HepG2 (cell line): ENCODE measurements around the gene ZNF226. TPM values are rescaled to one million over a fixed set of nuclear protein-coding genes. Genes with fewer than 3 reads are reported as not detected.

Experiments
- ARID2 ChIP-seq: sonication (generic); formaldehyde crosslinking; IDR thresholded peaks from 2 replicates; pipeline ENCODE4 v1.8.1; 2022; ENCODE audit warnings: mild to moderate bottlenecking, missing genetic modification reagents, borderline replicate concordance
- ASH2L ChIP-seq: fragments of 300-600, 200-600 bp; sonication (generic); IDR thresholded peaks from 2 replicates; pipeline ENCODE4 v1.7.0; 2017; ENCODE audit warnings: low read depth, mild to moderate bottlenecking, moderate library complexity, mixed read lengths, low read length; ENCODE audit not compliant: insufficient read length
- CBX1 ChIP-seq: IDR thresholded peaks from one replicate; pipeline ENCODE4 v1.6.1; 2016; ENCODE audit warnings: antibody characterized with exemption, low read depth
- CHD4 ChIP-seq: fragments of 200-600 bp; sonication (generic); IDR thresholded peaks from 2 replicates; pipeline ENCODE4 v1.7.0; 2017; ENCODE audit warnings: mild to moderate bottlenecking, low read length, borderline replicate concordance
- ELF3 ChIP-seq: IDR thresholded peaks from 2 replicates; pipeline ENCODE4 v1.6.1; 2016; ENCODE audit warnings: missing genetic modification reagents, missing compliant biosample characterization
- FOXK2 ChIP-seq: fragments of 450-650 bp; IDR thresholded peaks from 2 replicates; pipeline ENCODE4 v1.6.1; 2016
- HMG20B ChIP-seq: conservative IDR thresholded peaks from 2 replicates; pipeline ENCODE4 v1.6.1; 2016; ENCODE audit warnings: missing genetic modification reagents, missing compliant biosample characterization
- HNRNPK ChIP-seq: fragments of 200-400 bp; formaldehyde crosslinking; IDR thresholded peaks from 2 replicates; pipeline ENCODE4 v1.6.1; 2018; ENCODE audit warnings: low read length, low read depth, moderate library complexity, mild to moderate bottlenecking; ENCODE audit not compliant: poor library complexity, severe bottlenecking
- NR2C2 ChIP-seq: sonication (generic); formaldehyde crosslinking; IDR thresholded peaks from 2 replicates; pipeline ENCODE4 v1.4.0; 2020; ENCODE audit warnings: missing genetic modification reagents, mild to moderate bottlenecking, moderate library complexity, borderline replicate concordance
- PAXIP1 ChIP-seq: sonication (generic); formaldehyde crosslinking; conservative IDR thresholded peaks from 2 replicates; pipeline ENCODE4 v1.4.0; 2020; ENCODE audit warnings: mild to moderate bottlenecking, missing genetic modification reagents, moderate library complexity
- SIN3B ChIP-seq: fragments of 150-350 bp; IDR thresholded peaks from 2 replicates; pipeline ENCODE4 v1.6.1; 2014; ENCODE audit warnings: low read length
- SMAD3 ChIP-seq: sonication (generic); formaldehyde crosslinking; IDR thresholded peaks from 2 replicates; pipeline ENCODE4 v1.4.0; 2020; ENCODE audit warnings: missing genetic modification reagents
- SNAPC2 ChIP-seq: sonication (generic); formaldehyde crosslinking; IDR thresholded peaks from 2 replicates; pipeline ENCODE4 v1.8.1; 2022; ENCODE audit warnings: mild to moderate bottlenecking, missing genetic modification reagents
- SOX6 ChIP-seq, 2 experiments: fragments of 450-650 bp in 1 of 2; sonication (generic) in 1 of 2; formaldehyde crosslinking in 1 of 2; IDR thresholded peaks; 2 replicates each; pipeline versions ENCODE4 v1.4.0 to v1.6.1; 2017 to 2020; ENCODE audit warnings: antibody characterized with exemption in 1 of 2, mild to moderate bottlenecking in 1 of 2, missing genetic modification reagents in 1 of 2
- STAT5B ChIP-seq: sonication (generic); formaldehyde crosslinking; IDR thresholded peaks from 2 replicates; pipeline ENCODE4 v1.4.0; 2020; ENCODE audit warnings: missing genetic modification reagents
- TRIM22 ChIP-seq: fragments of 450-650 bp; IDR thresholded peaks from 2 replicates; pipeline ENCODE4 v1.6.1; 2017
- ZNF263 ChIP-seq: sonication (generic); formaldehyde crosslinking; IDR thresholded peaks from 2 replicates; pipeline ENCODE4 v1.4.0; 2020; ENCODE audit warnings: missing genetic modification reagents
- ZNF367 ChIP-seq: sonication (generic); formaldehyde crosslinking; IDR thresholded peaks from 2 replicates; pipeline ENCODE4 v1.4.0; 2020; ENCODE audit warnings: missing genetic modification reagents, borderline replicate concordance
- ZNF496 ChIP-seq: sonication (generic); formaldehyde crosslinking; IDR thresholded peaks from 2 replicates; pipeline ENCODE4 v1.8.1; 2023; ENCODE audit warnings: mild to moderate bottlenecking, moderate library complexity, missing genetic modification reagents; ENCODE audit not compliant: insufficient replicate concordance
- ZNF567 ChIP-seq: sonication (generic); formaldehyde crosslinking; IDR thresholded peaks from 2 replicates; pipeline ENCODE4 v1.8.1; 2023; ENCODE audit warnings: mild to moderate bottlenecking, missing genetic modification reagents, borderline replicate concordance
- ZNF709 ChIP-seq: sonication (generic); formaldehyde crosslinking; IDR thresholded peaks from 2 replicates; pipeline ENCODE4 v1.5.0; 2020; ENCODE audit warnings: mild to moderate bottlenecking, missing genetic modification reagents
- ZNF782 ChIP-seq: sonication (generic); formaldehyde crosslinking; IDR thresholded peaks from 2 replicates; pipeline ENCODE4 v1.4.0; 2020; ENCODE audit warnings: missing genetic modification reagents, mild to moderate bottlenecking, borderline replicate concordance
- ZNF891 ChIP-seq: sonication (generic); formaldehyde crosslinking; IDR thresholded peaks from 2 replicates; pipeline ENCODE4 v1.5.0; 2020; ENCODE audit warnings: mild to moderate bottlenecking, missing genetic modification reagents
- polyA plus RNA-seq, 8 experiments: library from polyadenylated mRNA; depleted of rRNA in 3 of 8; stranded (reverse) in 7 of 8; unstranded in 1 of 8; fragments of >200 nt; fragmentation: Illumina TruSeq in 4 of 8; extraction: Trizol in 4 of 8; gene quantifications; 2 replicates each; pipeline versions ENCODE4 v1.2.1 to v1.2.3, GENCODE V29; 2011 to 2016; ENCODE audit warnings: low read depth in 4 of 8, missing spikeins in 1 of 8, mixed read lengths in 1 of 8; ENCODE audit not compliant: insufficient read depth in 1 of 8
- total RNA-seq, 5 experiments: library from RNA; depleted of rRNA; stranded (reverse); fragments of >200 nt; fragmentation: Illumina TruSeq; extraction: Trizol; gene quantifications; 2 replicates each; pipeline ENCODE4 v1.2.3, GENCODE V29; 2016; ENCODE audit warnings: low read depth in 1 of 5

ZNF226 gene
- total and polyA plus RNA-seq, 2 of the 13 experiments (the other 11 are each of a cell fraction or from before 2014, with no cell fraction given) = 8.3 to 16.0 TPM

GRCh38 chr19:44141191-44142058 is 23.5 kb upstream of the ZNF226 start, which contains the start of gene ZNF234 (continued):
- no peak for TF ChIP-seq HNRNPK
- peak; percentile 67 for TF ChIP-seq ASH2L
- peak; percentile 46; the same call in 1 of the 2 replicates for TF ChIP-seq SMAD3 (CRISPR knock-in tag)
- 0 out of 2 replicates have a peak, but pooled peaks have one; percentile 29 for TF ChIP-seq SIN3B
- TF ChIP-seq ZNF496 = no peak
- no peak for TF ChIP-seq FOXK2
- no peak for TF ChIP-seq ZNF567 (CRISPR knock-in tag)
- no peak for TF ChIP-seq STAT5B (CRISPR knock-in tag)
- no peak for TF ChIP-seq SOX6 (IDR thresholded peaks at IDR 0.05)
- TF ChIP-seq SOX6 (CRISPR knock-in tag; IDR thresholded peaks at IDR 0.05) = peak; percentile 24; the same call in 1 of the 2 replicates
- peak; percentile 46; the same call in 1 of the 2 replicates for TF ChIP-seq ZNF891
- TF ChIP-seq ZNF782 (CRISPR knock-in tag) = no peak
- TF ChIP-seq ZNF709 (CRISPR knock-in tag) = peak; percentile 74; the same call in 1 of the 2 replicates
- peak; percentile 96 for TF ChIP-seq NR2C2
- TF ChIP-seq PAXIP1 (CRISPR knock-in tag) = 0 out of 2 replicates have a peak, but pooled peaks have one; percentile 15
- peak; percentile 62; the same call in 1 of the 2 replicates for TF ChIP-seq ZNF263 (CRISPR knock-in tag)
- TF ChIP-seq SNAPC2 (CRISPR knock-in tag) = no peak
- no peak for TF ChIP-seq TRIM22
- no peak for TF ChIP-seq HMG20B (CRISPR knock-in tag)
- no peak for TF ChIP-seq ZNF367 (CRISPR knock-in tag)
- TF ChIP-seq CHD4 = 0 out of 2 replicates have a peak, but pooled peaks have one; percentile 53
- TF ChIP-seq ARID2 (CRISPR knock-in tag) = no peak
- TF ChIP-seq CBX1 = no peak
- TF ChIP-seq ELF3 (CRISPR knock-in tag) = peak; percentile 77
